GM19324 (cell line): Measurements from ENCODE around the gene FUCA2.
A peak's percentile ranks its signal among the peaks of the same experiment; 100 is the strongest.

Experiments
- ATAC-seq: cut with Tn5 transposase; IDR thresholded peaks from one replicate; pipeline ENCODE4 v1.9.1; 2021; ENCODE audit warnings: mild to moderate bottlenecking, moderate library complexity; ENCODE audit not compliant: unreplicated experiment, low FRiP score

Gene FUCA2

GRCh38 chr6:143510991-143511891 is at the start of gene FUCA2:
FUCA2 (minus strand) TSS chr6:143511720; CDS start chr6:143511634, 86 bp downstream.
- peak; percentile 65 for ATAC-seq

DNA sequence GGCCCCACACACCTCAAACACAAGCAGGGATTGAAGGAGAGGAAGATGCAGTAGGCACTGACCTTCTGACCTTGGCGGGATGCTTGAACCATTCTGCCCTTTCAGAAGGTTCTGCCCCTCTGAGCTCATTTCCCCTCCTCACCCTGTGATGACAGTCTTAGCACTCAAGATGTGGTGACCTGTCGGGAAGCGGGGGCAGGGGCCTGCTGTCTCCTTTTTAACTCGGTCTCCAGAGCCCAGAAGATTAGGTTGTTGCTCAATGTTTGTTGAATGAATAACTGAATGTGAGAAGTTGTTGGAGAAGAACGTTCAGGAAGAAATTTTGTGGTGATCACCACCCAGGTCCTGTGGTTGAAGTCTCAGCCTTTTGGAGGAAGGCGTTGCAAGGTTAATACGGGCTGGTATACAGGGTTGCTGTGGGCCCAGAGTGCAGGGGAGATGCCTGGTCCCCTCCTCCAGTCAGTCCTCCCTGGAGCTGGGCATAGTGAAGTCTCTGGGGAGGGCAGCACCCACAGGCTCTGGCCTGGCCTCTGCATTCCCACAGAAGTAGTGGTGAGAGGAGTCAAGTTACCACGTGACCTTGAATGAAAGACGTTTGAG is 49.7 kb upstream of the FUCA2 start:
- no peak for ATAC-seq

DNA sequence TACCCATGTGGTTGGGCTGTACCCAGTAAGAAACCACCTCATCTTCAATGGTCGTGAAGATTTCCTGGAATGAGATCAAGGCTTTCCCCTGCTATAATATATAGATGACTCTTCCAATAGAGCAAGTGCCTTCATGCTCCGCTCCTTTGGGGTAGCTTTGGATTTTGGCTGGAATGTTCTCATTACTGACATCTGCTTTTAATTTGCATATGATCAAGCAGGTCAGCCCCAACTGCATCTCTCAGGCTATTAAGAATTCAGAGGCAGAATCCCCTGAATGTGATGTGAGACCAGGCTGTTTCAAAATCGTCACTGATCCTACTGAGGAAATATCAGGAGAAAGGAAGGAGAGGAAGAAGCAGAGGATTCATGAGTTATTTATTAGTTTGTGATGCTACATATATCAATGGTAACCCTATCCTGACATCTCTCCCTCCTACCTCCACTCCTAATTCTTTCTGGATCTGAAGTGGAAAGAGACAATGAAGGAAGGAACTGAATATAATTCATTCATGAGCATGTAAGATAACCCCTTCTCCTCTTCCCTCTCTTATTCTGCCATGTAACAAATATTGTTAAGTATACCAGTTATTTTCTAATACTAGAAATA is 47.6 kb upstream of the FUCA2 start:
- no peak for ATAC-seq

DNA sequence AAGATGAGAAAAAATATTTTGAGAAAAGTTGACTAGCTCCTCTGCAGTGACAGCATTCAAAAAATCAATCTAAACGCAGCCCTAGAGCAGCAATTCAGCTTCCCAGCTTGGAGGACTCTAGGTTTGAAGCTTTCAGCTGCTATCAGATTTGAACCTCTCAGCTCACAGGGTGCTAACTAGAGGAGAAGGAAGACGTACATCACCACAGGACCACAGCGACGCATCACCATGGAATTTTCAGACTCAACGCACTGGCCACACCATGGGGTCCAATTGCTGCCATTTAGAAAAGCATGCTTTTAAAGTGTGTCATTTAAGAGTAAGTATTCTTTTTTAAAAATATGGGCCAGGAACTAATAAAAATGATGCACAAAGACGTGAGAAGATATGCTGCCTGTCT is 45.0 kb upstream of the FUCA2 start:
- ATAC-seq: no peak

DNA sequence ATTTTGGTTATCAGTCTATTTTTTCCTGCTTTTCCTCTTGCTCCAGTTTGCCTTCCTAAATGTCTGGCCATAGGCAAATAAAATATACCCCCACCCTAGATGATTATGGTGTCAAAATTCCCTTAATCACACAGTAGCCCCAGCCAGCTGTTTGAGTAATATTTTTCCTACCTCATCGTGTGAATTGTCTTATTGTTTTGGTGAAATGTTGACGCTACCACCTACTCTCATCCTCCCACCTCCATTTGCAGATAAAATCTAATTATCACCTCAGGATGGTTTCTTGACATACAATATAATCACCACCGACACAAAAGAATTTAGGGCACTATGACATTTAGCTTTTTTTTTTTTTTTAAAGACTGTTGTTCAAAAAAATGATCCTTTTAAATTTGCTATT is 44.1 kb upstream of the FUCA2 start:
- no peak for ATAC-seq

DNA sequence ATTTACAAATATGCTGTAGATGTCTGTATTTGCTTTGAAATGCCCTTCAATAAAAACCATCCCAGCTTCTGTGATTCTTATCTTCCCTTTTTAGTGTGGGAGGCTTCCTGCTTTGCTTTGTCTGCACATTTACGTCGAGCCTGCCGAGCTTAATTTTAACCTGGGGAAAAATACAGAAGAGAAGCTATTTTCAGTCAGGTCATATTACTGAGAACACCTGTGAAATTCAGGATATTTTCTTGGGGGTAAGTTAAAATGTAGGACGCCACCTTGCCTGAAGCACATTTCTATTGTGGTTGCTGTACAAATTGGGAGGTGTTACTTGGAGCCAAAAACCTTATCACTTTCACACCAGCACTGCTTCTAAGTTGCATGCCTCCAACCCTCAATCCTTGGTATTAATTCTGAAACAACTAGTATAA is 43.6 kb upstream of the FUCA2 start:
- ATAC-seq: no peak

DNA sequence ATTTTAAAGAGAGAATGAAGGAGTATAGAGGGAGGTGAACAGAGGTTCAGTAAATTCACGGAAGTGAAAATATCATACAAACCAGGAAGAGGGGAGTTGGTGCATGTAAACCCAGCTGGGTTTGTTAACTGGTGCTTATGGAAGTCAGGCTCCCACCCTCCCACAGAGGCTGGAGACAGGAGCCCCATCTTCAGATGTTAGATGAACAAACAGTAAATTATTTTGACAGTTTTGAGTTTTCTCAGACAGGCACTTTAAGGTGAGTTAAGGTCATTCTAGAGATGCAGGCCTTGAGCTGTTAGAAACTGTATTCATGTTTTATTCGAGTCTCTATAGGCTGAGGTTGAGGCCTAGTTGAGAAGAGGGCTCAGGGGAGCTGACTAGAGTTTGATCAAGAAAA is 41.8 kb upstream of the FUCA2 start:
- ATAC-seq: no peak

- no peak for ATAC-seq
Measured at GRCh38 chr6:143549949-143550268, 38.4 kb upstream of the FUCA2 start.

GRCh38 chr6:143549221-143549948 is 37.9 kb upstream of the FUCA2 start:
- ATAC-seq: no peak

GRCh38 chr6:143546599-143546998 is 35.1 kb upstream of the FUCA2 start:
- ATAC-seq: no peak

DNA sequence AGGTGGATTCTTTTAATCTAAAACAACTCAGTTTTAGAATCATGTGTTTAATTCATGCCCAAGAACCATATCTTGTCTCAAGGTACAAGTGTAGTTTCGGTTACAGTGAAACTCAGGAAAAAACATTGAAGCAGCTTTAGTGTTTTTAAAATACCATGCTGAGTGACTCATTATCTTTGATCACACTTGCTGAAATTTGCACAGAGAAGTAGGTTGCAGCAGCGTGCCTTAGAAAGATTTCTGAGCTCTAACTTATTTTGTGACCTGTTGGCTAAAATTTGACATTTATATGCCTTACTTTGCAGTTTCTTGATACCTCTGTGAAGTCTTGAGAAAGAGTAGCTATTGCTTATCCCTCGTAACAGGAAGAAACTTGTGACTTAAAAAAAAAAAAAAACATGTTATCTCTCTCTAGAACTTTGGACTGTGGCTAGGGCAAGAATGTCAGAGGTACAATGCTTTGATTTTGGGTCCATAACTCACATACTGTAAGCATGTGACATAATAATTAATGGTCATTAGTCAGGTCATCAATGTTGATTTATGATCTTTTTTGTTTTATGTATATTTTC is 34.5 kb upstream of the FUCA2 start:
- no peak for ATAC-seq

DNA sequence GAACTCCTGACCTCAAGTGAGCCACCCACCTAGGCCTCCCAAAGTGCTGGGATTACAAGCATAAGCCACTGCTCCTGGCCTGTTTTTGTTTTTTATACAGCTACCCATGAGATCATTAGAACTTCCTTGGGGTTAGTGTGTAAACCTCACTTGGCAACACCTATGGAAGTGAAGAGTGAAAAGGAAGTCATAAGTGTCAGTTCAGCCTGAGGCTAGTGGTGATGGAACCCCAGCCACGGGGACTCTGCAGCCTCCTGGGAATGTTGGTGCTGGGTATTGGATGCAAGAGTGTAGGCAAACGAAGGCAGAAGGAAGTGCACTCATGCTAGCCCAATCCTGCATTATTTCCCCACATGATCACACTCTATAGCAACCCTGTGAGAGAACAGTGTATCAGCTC is 33.6 kb upstream of the FUCA2 start:
- no peak for ATAC-seq

DNA sequence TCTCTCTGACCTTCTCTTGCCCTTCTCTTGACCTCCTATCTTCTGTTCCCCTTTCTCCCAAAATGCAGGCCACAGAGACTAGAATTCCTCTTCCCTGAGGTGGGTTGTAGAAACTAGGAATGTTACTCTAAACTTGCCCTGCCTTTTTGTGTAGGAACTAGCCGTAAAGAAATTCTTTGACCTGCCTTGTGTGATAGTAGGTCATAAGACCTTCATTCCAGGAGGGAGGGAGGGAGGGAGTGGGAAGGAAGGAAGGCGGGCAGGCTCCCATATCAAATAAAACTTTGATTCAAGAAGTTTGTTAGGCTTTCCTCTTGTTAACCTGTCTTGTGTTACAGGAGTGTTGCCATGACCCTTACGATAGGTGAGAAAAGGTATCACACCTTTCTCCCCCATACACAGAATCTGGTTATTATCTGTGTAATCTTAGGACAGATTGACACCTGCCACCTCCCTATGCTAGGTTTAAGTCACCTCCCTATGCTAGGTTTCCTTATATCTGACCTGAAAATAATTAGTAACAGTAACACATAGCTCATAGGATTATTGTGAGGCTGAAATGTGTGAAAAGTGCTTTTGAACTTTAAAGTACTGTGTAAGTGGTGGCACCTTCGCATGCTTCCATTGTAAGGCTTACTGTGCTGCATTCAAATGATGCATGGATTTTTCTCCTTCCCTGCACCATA is 32.6 kb upstream of the FUCA2 start:
- no peak for ATAC-seq

DNA sequence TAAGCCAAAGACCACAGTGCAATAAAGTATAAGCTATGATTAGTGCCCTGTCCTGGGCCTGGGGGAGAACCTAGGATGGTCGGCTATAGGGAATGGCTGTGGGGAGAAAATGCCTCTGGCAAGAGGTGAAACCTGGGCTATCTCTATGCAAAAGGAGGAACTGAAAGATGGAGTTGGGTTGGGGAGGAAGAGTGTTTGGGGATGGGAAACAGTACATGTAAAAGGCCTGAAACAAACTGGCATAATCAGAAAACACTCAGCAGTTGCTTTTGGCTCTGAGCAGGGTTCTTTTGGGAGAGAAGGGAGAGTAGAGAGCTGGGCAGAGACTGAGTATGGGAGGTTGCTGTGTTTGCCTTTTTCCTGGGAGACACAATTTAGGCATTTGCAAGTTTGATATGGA is 31.9 kb upstream of the FUCA2 start:
- no peak for ATAC-seq

GRCh38 chr6:143542888-143543287 is 31.4 kb upstream of the FUCA2 start:
- no peak for ATAC-seq

DNA sequence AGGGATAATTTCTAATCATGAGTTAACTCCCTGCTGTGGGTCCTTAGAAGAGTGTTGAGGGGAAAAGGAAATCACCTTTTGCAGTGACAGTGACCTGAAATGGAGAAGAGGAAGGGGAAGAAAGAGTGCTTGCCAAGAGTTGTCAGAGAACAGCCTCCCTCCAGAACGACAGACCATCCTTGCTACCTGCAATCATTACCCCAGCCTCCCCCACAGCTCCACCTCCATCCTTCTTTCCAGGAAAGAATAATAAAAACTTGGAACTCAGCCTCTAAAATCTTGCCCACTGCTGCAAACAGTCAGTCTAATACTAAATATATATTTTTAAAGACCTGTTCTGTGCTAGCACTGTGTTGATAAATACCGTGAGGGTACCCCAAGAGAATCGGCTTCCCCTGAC is 28.7 kb upstream of the FUCA2 start:
- no peak for ATAC-seq

- no peak for ATAC-seq
Measured at GRCh38 chr6:143539734-143540133, 28.2 kb upstream of the FUCA2 start.

DNA sequence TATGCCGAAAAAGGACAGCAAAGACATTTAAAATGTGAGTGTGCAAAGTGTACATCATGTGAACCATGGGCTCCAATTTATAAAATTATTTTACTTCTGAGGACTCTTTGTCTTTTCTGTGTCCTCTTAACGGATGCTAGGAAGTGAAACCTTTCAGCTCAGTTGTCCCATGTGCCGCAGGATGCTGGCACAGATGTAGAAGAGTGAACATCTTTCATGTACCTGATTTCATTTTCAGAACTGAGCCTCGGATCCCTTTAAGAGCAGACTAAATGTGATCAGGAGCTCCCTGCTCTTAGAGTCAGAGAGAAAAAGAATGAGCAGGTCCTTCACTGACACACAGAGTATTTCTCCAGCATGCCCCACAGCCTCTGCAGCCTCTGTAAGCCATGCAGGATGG is 27.6 kb upstream of the FUCA2 start:
- no peak for ATAC-seq

GRCh38 chr6:143538374-143538773 is 26.9 kb upstream of the FUCA2 start:
- no peak for ATAC-seq
